IMR-90 (cell line): ENCODE results near the gene BUB1. TPM values are rescaled to one million over a fixed set of nuclear protein-coding genes. Genes with fewer than 3 reads are reported as not detected.
"Not testable (repeated sequence)": the region's sequence is repeated elsewhere in the genome, so short reads cannot be mapped to it uniquely, and the experiment has no call there.

Experiments used
- ATAC-seq: fragments of 200-7000 bp; cut with Tn5 transposase; 2 replicates; pipeline ENCODE4 v1.9.1; 2020; ENCODE audit warnings: low read depth, mild to moderate bottlenecking, moderate library complexity
- BruUV-seq: library from RNA; stranded (reverse); fragments of 400-500 nt; replicated peaks from 2 replicates; lab custom pipeline; 2021; lab: Mats Ljungman, UMichigan
- CTCF ChIA-PET: fragments of 300-600 bp; formaldehyde crosslinking; extraction: SDS; loops from one replicate; lab custom pipeline; 2021; ENCODE audit warnings: antibody characterized with exemption; lab: Yijun Ruan, JAX
- POLR2A ChIA-PET: fragments of 300-600 bp; sonication (Branson Sonifier 250); formaldehyde crosslinking; loops from one replicate; lab custom pipeline; 2022; ENCODE audit warnings: antibody characterized with exemption; ENCODE audit not compliant: unreplicated experiment; lab: Charles Lee
- DNase-seq: peaks from one replicate; pipeline ENCODE4 v3.0.0; 2013
- H2AFZ ChIP-seq: replicated peaks from 2 replicates; pipeline ENCODE3; 2013; ENCODE audit warnings: low read length, mild to moderate bottlenecking; ENCODE audit not compliant: poor library complexity
- H2AK5ac ChIP-seq: 2 replicates; pipeline ENCODE4 v1.6.1; 2013; ENCODE audit warnings: low read depth, low read length, inconsistent platforms
- H2AK9ac ChIP-seq: replicated peaks from 2 replicates; pipeline ENCODE3; 2013; ENCODE audit warnings: mild to moderate bottlenecking, low read depth, low read length, moderate library complexity; ENCODE audit not compliant: poor library complexity
- H2BK120ac ChIP-seq: 2 replicates; pipeline ENCODE4 v1.6.1; 2013; ENCODE audit warnings: low read depth, low read length, inconsistent platforms
- H2BK15ac ChIP-seq: 3 replicates; pipeline ENCODE4 v1.6.1; 2013; ENCODE audit warnings: low read depth, low read length, inconsistent platforms
- H2BK20ac ChIP-seq: 2 replicates; pipeline ENCODE4 v1.6.1; 2013; ENCODE audit warnings: low read depth, mild to moderate bottlenecking, inconsistent platforms, low read length, moderate library complexity
- H2BK5ac ChIP-seq: 2 replicates; pipeline ENCODE4 v1.6.1; 2013; ENCODE audit warnings: mild to moderate bottlenecking, low read depth, low read length, inconsistent platforms; ENCODE audit not compliant: poor library complexity, severe bottlenecking
- H3K14ac ChIP-seq: replicated peaks from 2 replicates; pipeline ENCODE4 v1.6.1; 2013; ENCODE audit warnings: low read depth, low read length, inconsistent platforms
- H3K18ac ChIP-seq: 2 replicates; pipeline ENCODE4 v1.6.1; 2013; ENCODE audit warnings: low read depth, low read length, control low read depth
- H3K23ac ChIP-seq: 2 replicates; pipeline ENCODE4 v1.6.1; 2013; ENCODE audit warnings: low read depth, low read length, inconsistent platforms
- H3K27ac ChIP-seq: 2 replicates; pipeline ENCODE4 v1.5.1; 2013; ENCODE audit warnings: mild to moderate bottlenecking, control low read depth, low read length; ENCODE audit not compliant: insufficient read depth
- H3K27me3 ChIP-seq: 2 replicates; pipeline ENCODE4 v1.6.1; 2013; ENCODE audit warnings: low read length; ENCODE audit not compliant: control insufficient read depth, insufficient read depth
- H3K36me3 ChIP-seq: 2 replicates; pipeline ENCODE4 v1.6.1; 2013; ENCODE audit warnings: low read length, mixed read lengths; ENCODE audit not compliant: control insufficient read depth, insufficient read depth
- H3K4ac ChIP-seq: 2 replicates; pipeline ENCODE4 v1.6.1; 2013; ENCODE audit warnings: low read depth, low read length, inconsistent platforms
- H3K4me1 ChIP-seq: 2 replicates; pipeline ENCODE4 v1.6.1; 2013; ENCODE audit warnings: low read length, mixed read lengths; ENCODE audit not compliant: control insufficient read depth, insufficient read depth
- H3K4me2 ChIP-seq: 2 replicates; pipeline ENCODE4 v1.6.1; 2013; ENCODE audit warnings: low read depth, mild to moderate bottlenecking, control low read depth, low read length, moderate library complexity
- H3K4me3 ChIP-seq: 2 replicates; pipeline ENCODE4 v1.5.1; 2013; ENCODE audit warnings: low read depth, mild to moderate bottlenecking, control low read depth, low read length, moderate library complexity; ENCODE audit not compliant: insufficient read depth
- H3K56ac ChIP-seq: 2 replicates; pipeline ENCODE4 v1.6.1; 2013; ENCODE audit warnings: low read length, inconsistent platforms; ENCODE audit not compliant: insufficient read depth; ENCODE audit errors: extremely low read depth
- H3K79me1 ChIP-seq, 2 experiments: 2 replicates each; pipeline ENCODE4 v1.6.1; 2013; ENCODE audit warnings: low read length in 2 of 2, inconsistent platforms in 1 of 2, low read depth in 1 of 2
- H3K9ac ChIP-seq: 2 replicates; pipeline ENCODE4 v1.6.1; 2013; ENCODE audit warnings: low read depth, low read length, control low read depth
- H3K9me1 ChIP-seq: 2 replicates; pipeline ENCODE4 v1.6.1; 2013; ENCODE audit warnings: low read length, inconsistent platforms; ENCODE audit not compliant: insufficient read depth
- H3K9me3 ChIP-seq: 2 replicates; pipeline ENCODE4 v1.6.1; 2013; ENCODE audit warnings: low read length; ENCODE audit not compliant: control insufficient read depth, insufficient read depth
- H4K20me1 ChIP-seq: 2 replicates; pipeline ENCODE4 v1.6.1; 2013; ENCODE audit warnings: low read length, inconsistent platforms; ENCODE audit not compliant: insufficient read depth
- H4K5ac ChIP-seq: 2 replicates; pipeline ENCODE4 v1.6.1; 2013; ENCODE audit warnings: mild to moderate bottlenecking, low read depth, low read length, control low read depth
- H4K8ac ChIP-seq, 2 experiments: 2 replicates each; pipeline ENCODE4 v1.6.1; 2013; ENCODE audit warnings: low read depth in 2 of 2, low read length in 2 of 2, control low read depth in 1 of 2, inconsistent platforms in 1 of 2
- H4K91ac ChIP-seq: 2 replicates; pipeline ENCODE4 v1.6.1; 2013; ENCODE audit warnings: low read depth, low read length, inconsistent platforms; ENCODE audit not compliant: insufficient read depth
- WGBS, 2 experiments: methylation state at CpG; one replicate each; pipeline versions ENCODE4 v1.1.5 to v1.1.7; 2013; ENCODE audit warnings: missing lambda C conversion rate in 2 of 2; ENCODE audit not compliant: insufficient read length in 1 of 2; ENCODE audit errors: extremely low coverage in 2 of 2; 5-methylcytosine and 5-hydroxymethylcytosine counted together
- dilution Hi-C: fragments of 300-500 bp; cut with HindIII; formaldehyde crosslinking; loops from one replicate; pipeline ENCODE4 v1.14.3; 2018; ENCODE audit warnings: low sequenced_read_pairs; ENCODE audit not compliant: unreplicated experiment
- in situ Hi-C: fragments of 300-500 bp; cut with MboI; formaldehyde crosslinking; loops from 3 replicates; pipeline ENCODE4 v1.14.3; 2019; ENCODE audit warnings: low sequenced_read_pairs, inconsistent platforms, mixed read lengths
- intact Hi-C: fragments of 100-400 bp; cut with micrococcal nuclease; formaldehyde crosslinking; loops from 2 replicates; pipeline ENCODE4 v1.10.0; 2022
- polyA plus RNA-seq, 3 experiments: library from polyadenylated mRNA; depleted of rRNA; stranded (reverse); fragments of >200 nt; gene quantifications; 2 replicates each; pipeline ENCODE4 v1.2.3, GENCODE V29; 2012; ENCODE audit warnings: low replicate concordance in 1 of 3
- total RNA-seq: library from RNA; depleted of rRNA; stranded (reverse); fragments of >200 nt; gene quantifications from 2 replicates; pipeline ENCODE4 v1.2.3, GENCODE V29; 2012

The BUB1 gene
- total and polyA plus RNA-seq, 2 of the 4 experiments (the other 2 are of a cell fraction) = 19.6 to 43.4 TPM

GRCh38 chr2:110695146-110695898 is 17.5 kb upstream of the BUB1 start:
- dilution Hi-C loops, H3K23ac ChIP-seq, H3K4me2 ChIP-seq, POLR2A ChIA-PET, H4K5ac ChIP-seq, H2BK20ac ChIP-seq, H2BK15ac ChIP-seq, in situ Hi-C loops, H2AFZ ChIP-seq, H3K9me1 ChIP-seq, intact Hi-C loops, DNase-seq, H3K9me3 ChIP-seq, H2BK120ac ChIP-seq, H3K14ac ChIP-seq, H2BK5ac ChIP-seq, H2AK5ac ChIP-seq, H3K9ac ChIP-seq, H3K79me1 ChIP-seq, H3K18ac ChIP-seq, H3K27ac ChIP-seq, BruUV-seq, H3K36me3 ChIP-seq, H3K56ac ChIP-seq, H3K4me3 ChIP-seq, H4K91ac ChIP-seq, H3K4ac ChIP-seq, H3K4me1 ChIP-seq, ATAC-seq, H2AK9ac ChIP-seq, H4K20me1 ChIP-seq, CTCF ChIA-PET, H4K8ac ChIP-seq: not testable (repeated sequence)
- peaks cover 29% of the 10 kb centered on the region for H3K27me3 ChIP-seq
- WGBS, 2 experiments = no CpG with 5 or more reads among the region's 5 CpGs
